ENCODE measurements around the gene ARHGEF28.

DNA sequence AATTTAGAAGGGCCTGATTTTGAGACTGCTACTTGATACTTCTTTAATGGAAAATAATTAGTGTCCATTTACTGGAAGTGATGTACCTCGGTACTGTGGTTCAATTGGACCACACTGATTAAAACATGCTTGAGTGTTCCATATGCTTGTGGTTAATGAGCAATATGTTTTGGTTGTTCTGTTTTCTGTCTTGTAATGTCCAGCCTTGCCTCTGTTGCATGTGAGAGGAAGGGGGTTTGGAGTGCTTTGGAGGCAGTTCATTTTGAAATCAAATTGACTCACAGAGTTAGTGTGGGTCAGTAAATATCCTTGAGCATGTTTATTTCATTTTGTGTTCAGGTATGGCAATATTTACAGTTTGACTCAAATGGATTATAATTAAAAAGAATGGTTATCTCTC is 334.4 kb downstream of the ARHGEF28 start:
- TF ChIP-seq ZKSCAN8 (CRISPR knock-in tag; IDR thresholded peaks at IDR 0.05), result no peak
- TF ChIP-seq ZNF79 (CRISPR knock-in tag; IDR thresholded peaks at IDR 0.05; ENCODE audit: low read depth), result no peak
- TF ChIP-seq, protein P1, sequence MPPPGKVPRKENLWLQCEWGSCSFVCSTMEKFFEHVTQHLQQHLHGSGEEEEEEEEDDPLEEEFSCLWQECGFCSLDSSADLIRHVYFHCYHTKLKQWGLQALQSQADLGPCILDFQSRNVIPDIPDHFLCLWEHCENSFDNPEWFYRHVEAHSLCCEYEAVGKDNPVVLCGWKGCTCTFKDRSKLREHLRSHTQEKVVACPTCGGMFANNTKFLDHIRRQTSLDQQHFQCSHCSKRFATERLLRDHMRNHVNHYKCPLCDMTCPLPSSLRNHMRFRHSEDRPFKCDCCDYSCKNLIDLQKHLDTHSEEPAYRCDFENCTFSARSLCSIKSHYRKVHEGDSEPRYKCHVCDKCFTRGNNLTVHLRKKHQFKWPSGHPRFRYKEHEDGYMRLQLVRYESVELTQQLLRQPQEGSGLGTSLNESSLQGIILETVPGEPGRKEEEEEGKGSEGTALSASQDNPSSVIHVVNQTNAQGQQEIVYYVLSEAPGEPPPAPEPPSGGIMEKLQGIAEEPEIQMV (tag; conservative IDR thresholded peaks at IDR 0.05; ENCODE audit: low read depth), result no peak
- TF ChIP-seq PHF8 (IDR thresholded peaks at IDR 0.05; ENCODE audit: borderline replicate concordance, low read length), result no peak
- TF ChIP-seq, protein P2, sequence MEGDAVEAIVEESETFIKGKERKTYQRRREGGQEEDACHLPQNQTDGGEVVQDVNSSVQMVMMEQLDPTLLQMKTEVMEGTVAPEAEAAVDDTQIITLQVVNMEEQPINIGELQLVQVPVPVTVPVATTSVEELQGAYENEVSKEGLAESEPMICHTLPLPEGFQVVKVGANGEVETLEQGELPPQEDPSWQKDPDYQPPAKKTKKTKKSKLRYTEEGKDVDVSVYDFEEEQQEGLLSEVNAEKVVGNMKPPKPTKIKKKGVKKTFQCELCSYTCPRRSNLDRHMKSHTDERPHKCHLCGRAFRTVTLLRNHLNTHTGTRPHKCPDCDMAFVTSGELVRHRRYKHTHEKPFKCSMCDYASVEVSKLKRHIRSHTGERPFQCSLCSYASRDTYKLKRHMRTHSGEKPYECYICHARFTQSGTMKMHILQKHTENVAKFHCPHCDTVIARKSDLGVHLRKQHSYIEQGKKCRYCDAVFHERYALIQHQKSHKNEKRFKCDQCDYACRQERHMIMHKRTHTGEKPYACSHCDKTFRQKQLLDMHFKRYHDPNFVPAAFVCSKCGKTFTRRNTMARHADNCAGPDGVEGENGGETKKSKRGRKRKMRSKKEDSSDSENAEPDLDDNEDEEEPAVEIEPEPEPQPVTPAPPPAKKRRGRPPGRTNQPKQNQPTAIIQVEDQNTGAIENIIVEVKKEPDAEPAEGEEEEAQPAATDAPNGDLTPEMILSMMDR (IDR thresholded peaks at IDR 0.05 in 2 of 3, conservative IDR thresholded peaks at IDR 0.05 in 1 of 3; ENCODE audit: insufficient read depth in 2 of 3, low read depth in 1 of 3, low read length in 3 of 3), result no peak
- no peak for TF ChIP-seq MTA3 (IDR thresholded peaks at IDR 0.05; ENCODE audit: borderline replicate concordance)
- TF ChIP-seq, protein P3, sequence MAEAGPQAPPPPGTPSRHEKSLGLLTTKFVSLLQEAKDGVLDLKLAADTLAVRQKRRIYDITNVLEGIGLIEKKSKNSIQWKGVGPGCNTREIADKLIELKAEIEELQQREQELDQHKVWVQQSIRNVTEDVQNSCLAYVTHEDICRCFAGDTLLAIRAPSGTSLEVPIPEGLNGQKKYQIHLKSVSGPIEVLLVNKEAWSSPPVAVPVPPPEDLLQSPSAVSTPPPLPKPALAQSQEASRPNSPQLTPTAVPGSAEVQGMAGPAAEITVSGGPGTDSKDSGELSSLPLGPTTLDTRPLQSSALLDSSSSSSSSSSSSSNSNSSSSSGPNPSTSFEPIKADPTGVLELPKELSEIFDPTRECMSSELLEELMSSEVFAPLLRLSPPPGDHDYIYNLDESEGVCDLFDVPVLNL (CRISPR knock-in tag; IDR thresholded peaks at IDR 0.05; ENCODE audit: low read depth), result no peak
- TF ChIP-seq, protein P4, sequence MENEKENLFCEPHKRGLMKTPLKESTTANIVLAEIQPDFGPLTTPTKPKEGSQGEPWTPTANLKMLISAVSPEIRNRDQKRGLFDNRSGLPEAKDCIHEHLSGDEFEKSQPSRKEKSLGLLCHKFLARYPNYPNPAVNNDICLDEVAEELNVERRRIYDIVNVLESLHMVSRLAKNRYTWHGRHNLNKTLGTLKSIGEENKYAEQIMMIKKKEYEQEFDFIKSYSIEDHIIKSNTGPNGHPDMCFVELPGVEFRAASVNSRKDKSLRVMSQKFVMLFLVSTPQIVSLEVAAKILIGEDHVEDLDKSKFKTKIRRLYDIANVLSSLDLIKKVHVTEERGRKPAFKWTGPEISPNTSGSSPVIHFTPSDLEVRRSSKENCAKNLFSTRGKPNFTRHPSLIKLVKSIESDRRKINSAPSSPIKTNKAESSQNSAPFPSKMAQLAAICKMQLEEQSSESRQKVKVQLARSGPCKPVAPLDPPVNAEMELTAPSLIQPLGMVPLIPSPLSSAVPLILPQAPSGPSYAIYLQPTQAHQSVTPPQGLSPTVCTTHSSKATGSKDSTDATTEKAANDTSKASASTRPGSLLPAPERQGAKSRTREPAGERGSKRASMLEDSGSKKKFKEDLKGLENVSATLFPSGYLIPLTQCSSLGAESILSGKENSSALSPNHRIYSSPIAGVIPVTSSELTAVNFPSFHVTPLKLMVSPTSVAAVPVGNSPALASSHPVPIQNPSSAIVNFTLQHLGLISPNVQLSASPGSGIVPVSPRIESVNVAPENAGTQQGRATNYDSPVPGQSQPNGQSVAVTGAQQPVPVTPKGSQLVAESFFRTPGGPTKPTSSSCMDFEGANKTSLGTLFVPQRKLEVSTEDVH (IDR thresholded peaks at IDR 0.05; ENCODE audit: low read depth, partially characterized antibody), result no peak
- no peak for TF ChIP-seq TAF7 (tag; IDR thresholded peaks at IDR 0.05)
- TF ChIP-seq JUND (IDR thresholded peaks at IDR 0.05; ENCODE audit: borderline replicate concordance, low read depth, low read length), result no peak
- TF ChIP-seq JUND (tag; IDR thresholded peaks at IDR 0.05; ENCODE audit: borderline replicate concordance, low read depth, low read length), result no peak
- TF ChIP-seq, protein P5, sequence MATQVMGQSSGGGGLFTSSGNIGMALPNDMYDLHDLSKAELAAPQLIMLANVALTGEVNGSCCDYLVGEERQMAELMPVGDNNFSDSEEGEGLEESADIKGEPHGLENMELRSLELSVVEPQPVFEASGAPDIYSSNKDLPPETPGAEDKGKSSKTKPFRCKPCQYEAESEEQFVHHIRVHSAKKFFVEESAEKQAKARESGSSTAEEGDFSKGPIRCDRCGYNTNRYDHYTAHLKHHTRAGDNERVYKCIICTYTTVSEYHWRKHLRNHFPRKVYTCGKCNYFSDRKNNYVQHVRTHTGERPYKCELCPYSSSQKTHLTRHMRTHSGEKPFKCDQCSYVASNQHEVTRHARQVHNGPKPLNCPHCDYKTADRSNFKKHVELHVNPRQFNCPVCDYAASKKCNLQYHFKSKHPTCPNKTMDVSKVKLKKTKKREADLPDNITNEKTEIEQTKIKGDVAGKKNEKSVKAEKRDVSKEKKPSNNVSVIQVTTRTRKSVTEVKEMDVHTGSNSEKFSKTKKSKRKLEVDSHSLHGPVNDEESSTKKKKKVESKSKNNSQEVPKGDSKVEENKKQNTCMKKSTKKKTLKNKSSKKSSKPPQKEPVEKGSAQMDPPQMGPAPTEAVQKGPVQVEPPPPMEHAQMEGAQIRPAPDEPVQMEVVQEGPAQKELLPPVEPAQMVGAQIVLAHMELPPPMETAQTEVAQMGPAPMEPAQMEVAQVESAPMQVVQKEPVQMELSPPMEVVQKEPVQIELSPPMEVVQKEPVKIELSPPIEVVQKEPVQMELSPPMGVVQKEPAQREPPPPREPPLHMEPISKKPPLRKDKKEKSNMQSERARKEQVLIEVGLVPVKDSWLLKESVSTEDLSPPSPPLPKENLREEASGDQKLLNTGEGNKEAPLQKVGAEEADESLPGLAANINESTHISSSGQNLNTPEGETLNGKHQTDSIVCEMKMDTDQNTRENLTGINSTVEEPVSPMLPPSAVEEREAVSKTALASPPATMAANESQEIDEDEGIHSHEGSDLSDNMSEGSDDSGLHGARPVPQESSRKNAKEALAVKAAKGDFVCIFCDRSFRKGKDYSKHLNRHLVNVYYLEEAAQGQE (IDR thresholded peaks at IDR 0.05; ENCODE audit: borderline replicate concordance), result no peak
- TF ChIP-seq, protein P5 (CRISPR knock-in tag; IDR thresholded peaks at IDR 0.05; ENCODE audit: low read depth), result no peak
